ENCODE results near the gene PDXK.

The PDXK gene

GRCh38 chr21:43808367-43808766 lies 89.4 kb downstream of the PDXK start:
- DNase-seq (ENCODE audit: low read depth), result no peak
- TF ChIP-seq CTCF (IDR thresholded peaks at IDR 0.05; ENCODE audit: insufficient read depth, low read depth, low read length, missing control alignments), result no peak
- no peak overlapping the region for H3K4me3 ChIP-seq (ENCODE audit: low read length)

- H3K4me3 ChIP-seq (ENCODE audit: low read length), result no peak overlapping the region
- peak; percentile 61 for DNase-seq (ENCODE audit: low read depth)
- no peak for TF ChIP-seq CTCF (IDR thresholded peaks at IDR 0.05; ENCODE audit: insufficient read depth, low read depth, low read length, missing control alignments)
These were observed 89.9 kb downstream of the PDXK start for GRCh38 chr21:43808832-43809251.

- no peak for TF ChIP-seq CTCF (IDR thresholded peaks at IDR 0.05; ENCODE audit: insufficient read depth, low read depth, low read length, missing control alignments)
- no peak overlapping the region for H3K4me3 ChIP-seq (ENCODE audit: low read length)
- DNase-seq (ENCODE audit: low read depth), result no peak
These were observed 90.4 kb downstream of the PDXK start for GRCh38 chr21:43809346-43809799.

- H3K4me3 ChIP-seq (ENCODE audit: low read length), result no peak overlapping the region
- TF ChIP-seq CTCF (IDR thresholded peaks at IDR 0.05; ENCODE audit: insufficient read depth, low read depth, low read length, missing control alignments), result no peak
- DNase-seq (ENCODE audit: low read depth), result peak; percentile 27
These were observed 91.0 kb downstream of the PDXK start for GRCh38 chr21:43809853-43810504.

- H3K4me3 ChIP-seq (ENCODE audit: low read length), result peak overlapping the region; percentile 38
- DNase-seq (ENCODE audit: low read depth), result peak; percentile 68
These were observed 91.8 kb downstream of the PDXK start for GRCh38 chr21:43810505-43811261.

More at GRCh38 chr21:43810505-43811261, 91.8 kb downstream of the PDXK start:
- peak; percentile 93 for TF ChIP-seq CTCF (IDR thresholded peaks at IDR 0.05; ENCODE audit: insufficient read depth, low read depth, low read length, missing control alignments)
